ENCODE data around the gene MS4A18.

DNA sequence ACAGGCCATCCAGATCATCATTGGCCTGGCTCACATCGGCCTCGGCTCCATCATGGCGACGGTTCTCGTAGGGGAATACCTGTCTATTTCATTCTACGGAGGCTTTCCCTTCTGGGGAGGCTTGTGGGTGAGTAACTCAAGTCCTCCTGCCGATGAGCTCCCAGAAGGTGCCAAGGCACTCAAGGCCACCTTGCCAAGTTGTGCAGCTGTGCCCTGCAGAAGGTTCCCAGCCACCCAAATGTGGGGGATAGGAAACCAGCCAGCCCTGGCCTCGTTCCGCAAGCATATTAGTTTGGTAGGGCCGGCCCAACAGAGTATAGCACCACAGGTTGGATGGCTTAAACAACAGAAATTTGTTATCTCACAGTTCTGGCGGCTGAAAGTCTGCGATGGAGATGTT, 21.1 kb upstream of the MS4A18 start:
- TF ChIP-seq EZH2 (IDR thresholded peaks at IDR 0.05; ENCODE audit: insufficient read depth, poor library complexity, severe bottlenecking): no peak
- no peak for TF ChIP-seq EZH2phosphoT487 (IDR thresholded peaks at IDR 0.05; ENCODE audit: insufficient read depth, low read depth)
